GM19372 (cell line): Measurements from ENCODE around the gene CMTM2.

ENCODE experiments used
- ATAC-seq: cut with Tn5 transposase; IDR thresholded peaks from one replicate; pipeline ENCODE4 v1.9.1; 2021; ENCODE audit warnings: mild to moderate bottlenecking, low read depth, moderate library complexity; ENCODE audit not compliant: unreplicated experiment

CMTM2 gene

DNA sequence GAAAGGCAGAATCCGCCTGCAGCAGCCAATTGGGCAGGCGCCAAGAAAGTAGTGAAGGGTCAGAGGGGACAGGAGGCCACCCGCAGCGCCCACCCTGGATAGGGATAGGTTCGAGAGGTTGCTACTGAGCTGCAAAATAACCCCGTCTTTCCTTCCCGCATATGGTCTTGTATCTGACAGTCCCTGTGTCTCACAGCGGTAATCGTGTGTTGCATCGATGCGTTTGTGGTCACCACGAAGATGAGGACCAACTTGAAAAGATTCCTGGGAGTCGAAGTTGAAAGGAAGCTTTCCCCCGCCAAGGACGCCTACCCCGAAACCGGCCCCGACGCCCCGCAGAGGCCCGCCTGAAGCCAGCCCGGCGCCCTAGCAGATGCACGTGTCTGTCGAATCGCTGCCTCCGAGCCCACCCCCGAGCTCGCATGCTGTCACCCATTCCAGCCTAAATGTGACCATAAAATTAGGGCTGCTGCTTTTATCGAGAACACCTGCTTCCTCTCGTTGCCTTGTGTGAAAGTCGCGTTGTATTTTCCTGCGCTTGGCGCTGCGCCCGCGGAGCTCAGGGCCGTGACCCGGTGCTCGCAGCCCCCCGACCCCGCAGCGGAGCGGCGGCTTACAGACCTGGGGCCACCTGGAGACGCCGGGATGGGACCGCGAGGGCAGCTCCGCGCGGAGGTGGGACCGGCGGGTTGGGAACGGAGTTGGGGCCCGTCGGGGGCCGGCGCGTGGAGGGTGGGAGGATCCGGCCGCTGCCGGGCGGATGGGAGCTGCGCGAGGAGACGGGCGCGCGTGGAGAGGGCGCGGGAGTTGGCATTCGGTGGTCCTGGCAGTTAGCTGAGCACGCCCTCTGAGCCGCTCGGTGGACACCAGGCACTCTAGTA lies at the start of gene CMTM2:
CMTM2 (plus strand) TSS at position 813 of the 881 bp plus-strand sequence. CDS start 145 bp downstream, outside the sequence.
- no peak for ATAC-seq

- no peak for ATAC-seq
These were observed 49.8 kb upstream of the CMTM2 start for GRCh38 chr16:66529475-66529874.

DNA sequence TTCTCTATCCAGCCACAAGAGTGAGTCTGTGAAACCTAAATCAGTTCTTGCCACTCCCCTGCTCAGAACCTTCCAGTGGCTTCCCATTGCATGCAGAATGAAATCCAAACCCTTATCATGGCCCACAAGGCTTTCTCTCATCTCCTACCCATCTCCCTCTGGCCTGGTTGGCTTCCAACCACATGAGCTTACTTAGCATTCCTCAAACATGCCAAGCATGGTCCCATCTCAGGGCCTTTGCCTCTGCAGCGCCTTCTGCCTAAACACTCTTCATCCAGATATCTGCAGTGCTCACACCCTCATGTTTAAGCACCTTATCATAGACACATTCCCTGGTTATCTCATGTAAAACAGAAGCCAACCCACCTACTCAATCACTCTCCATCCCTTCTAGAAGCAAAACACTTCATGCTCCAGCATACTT lies 44.9 kb upstream of the CMTM2 start:
- no peak for ATAC-seq

GRCh38 chr16:66536525-66536924 lies 42.7 kb upstream of the CMTM2 start:
- no peak for ATAC-seq

- ATAC-seq: no peak
These were observed 42.0 kb upstream of the CMTM2 start for GRCh38 chr16:66537236-66537635.

GRCh38 chr16:66538910-66539309 lies 40.4 kb upstream of the CMTM2 start:
- ATAC-seq: no peak

GRCh38 chr16:66539623-66540469 lies 39.4 kb upstream of the CMTM2 start:
- ATAC-seq: peak; percentile 70

DNA sequence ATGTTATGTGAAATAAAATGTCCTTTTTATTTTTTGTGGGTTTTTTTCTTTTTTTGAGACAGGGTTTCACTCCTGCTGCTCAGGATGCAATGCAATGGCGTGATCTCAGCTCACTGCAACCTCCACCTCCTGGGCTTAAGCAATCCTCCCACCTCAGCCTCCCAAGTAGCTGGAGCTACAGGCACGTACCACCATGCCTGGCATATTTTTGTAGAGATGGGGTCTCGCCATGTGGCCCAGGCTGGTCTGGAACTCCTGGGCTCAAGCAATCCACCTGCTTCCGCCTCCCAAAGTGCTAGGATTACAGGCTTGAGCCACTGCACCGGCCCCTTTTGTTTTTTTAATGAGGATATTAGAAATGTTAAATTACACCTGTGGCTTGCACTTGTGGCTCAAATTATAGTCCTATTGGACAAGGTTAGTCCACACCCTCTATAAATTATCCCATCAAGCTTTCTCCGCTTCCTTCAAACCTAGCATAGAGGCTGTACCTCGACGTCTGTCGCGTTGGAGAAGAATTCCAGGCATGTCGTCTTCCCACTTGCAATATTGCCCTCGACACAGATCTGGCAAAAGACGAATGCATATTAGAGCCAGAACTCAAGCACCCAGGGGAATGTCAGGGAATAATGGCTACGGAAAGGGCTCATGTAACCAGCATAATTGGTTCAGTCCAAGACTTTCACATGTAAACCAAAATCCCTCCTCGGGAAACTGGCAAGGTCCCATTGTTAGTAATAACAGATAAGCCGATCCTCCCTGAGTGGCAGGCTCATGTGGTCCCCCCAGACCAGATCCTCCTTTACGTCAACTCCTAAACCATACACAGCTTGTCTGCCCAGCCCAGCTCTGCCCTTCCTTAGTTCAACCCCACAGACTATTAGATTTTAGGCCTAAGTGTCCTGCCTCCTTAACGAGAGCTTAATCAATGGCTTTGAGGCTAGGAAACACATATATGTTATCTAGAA lies 37.6 kb upstream of the CMTM2 start:
- no peak for ATAC-seq

DNA sequence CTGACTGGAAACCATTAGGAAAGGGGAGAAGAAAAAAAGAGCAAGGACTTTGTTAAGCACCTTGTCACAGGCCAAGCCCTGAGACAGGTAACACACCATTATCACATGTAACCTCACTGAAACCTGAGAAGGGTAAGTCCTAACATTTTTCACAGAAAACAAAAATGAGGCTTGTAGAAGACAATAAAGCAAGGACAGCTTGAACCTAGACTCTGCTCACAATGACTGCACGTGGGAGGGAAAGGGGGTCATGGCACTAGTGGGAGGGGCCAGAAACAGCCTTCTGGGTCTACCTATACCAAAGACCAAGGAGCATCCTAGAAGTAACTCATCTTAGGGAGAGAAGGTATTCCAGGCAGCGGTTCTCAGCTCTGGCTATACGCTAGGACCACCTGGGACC lies 36.9 kb upstream of the CMTM2 start:
- ATAC-seq: no peak

- ATAC-seq: no peak
These were observed 35.7 kb upstream of the CMTM2 start for GRCh38 chr16:66543541-66543940.

DNA sequence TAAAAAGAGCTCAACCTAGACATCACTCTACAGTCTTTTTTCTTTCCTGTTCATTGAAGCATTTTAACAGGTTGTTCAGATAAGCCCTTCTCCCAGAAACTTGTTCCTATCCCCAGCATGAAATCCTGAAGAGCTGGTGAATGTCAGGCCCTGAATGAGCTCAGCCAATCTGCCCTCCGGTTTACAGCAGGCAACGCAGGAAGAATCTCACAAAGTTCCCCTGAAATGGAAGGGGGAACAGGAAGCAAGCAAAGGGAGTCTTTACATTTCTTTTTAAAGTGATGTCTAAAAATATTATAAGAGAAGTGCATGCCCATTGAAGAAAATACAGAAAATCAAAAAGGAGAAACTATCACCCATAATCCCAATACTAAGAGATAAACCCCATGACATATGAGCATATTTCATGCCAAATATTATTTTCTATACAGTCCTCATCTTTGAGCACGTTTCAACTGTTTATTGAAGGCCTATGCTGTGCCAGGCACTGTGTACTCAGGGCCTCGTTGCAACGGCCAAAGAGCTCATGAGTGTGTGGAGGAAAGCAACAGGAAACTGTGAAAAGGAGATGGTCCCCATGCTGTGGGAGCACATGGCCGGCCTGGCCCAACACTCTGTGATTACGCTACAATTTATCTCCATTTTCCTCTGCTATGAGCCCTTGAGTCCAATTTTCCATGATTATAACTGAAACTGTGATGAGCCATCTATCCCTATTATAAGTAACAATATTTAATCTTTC lies 35.1 kb upstream of the CMTM2 start:
- no peak for ATAC-seq

DNA sequence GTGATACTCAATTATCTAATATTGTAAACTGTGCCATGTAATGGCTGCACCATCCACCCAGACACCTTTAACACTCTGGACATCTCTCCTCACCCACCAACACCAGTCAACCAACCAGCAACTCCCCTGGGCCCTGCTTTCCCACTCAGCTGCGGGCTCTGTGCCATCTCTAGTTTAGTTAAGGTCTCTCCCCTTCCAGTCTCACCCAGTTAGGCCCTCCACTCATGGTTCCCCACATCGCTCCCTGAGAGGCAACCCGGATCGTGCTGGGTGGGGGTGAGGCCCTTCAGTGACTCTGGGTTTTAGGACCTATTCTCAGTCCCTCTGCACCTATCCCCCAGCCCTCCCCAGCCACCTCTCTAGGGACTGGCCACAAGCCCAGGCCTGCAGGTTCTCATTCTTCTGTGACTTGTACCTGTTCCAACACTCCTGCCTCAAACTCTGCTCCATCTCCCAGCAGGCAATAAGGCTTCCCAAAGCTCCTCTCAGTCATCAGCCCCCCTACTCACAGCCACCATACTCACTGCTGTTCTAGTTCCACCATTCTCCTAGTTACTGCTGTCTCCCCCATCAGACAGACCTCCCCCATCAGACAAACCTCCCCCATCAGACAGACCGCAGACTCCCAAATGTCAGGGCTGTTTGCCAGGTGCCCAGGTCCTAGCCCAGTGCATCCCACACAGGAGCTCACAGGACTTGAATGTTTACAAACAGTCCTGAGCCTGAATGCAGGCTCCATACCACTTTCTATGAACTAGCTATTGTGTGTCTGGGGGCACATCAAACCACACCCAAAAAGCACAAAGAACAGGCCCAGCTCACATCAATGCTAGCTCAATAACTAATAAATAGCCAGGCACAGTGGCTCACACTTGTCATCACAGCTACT lies 31.9 kb upstream of the CMTM2 start:
- no peak for ATAC-seq

DNA sequence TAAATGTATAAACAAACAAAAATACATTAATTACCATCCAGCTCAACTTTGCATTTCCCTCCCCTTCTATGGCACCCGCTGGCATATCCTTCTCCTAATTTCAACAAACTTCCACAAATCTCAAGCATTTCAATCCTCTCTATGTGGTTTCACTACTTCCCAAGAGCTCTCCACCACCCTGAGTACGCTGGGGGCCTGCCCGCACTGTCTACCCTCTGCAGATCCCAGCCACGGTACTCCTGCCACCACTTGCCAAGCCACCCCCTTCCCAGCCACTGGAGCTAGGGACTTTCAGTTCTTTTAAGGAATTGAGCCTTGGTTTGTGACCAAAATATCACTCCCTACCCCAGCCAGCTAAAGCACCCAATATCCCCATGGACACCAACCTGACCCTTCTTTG lies 31.2 kb upstream of the CMTM2 start:
- ATAC-seq: no peak

DNA sequence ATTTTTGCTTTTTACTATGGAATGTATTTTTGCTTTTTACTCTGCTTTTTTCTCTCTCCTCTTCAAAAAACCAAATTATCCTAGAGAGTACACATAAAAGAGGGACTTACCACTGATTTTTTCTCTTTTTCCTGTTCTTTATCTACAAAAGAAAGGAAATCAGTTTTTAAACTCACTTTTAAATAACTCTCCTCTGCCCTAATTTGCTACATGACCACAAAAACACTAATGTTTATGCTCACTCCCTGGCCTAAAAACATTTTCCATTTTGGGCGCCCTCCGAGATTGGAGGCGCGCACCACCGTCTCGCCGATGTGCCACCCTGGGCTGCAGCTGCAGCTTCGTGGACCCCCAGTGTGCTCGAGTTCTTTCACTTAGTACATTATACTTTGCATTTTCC lies 30.4 kb upstream of the CMTM2 start:
- ATAC-seq: no peak

GRCh38 chr16:66549284-66550131 lies 29.8 kb upstream of the CMTM2 start, which contains the start of gene TK2:
Gene TK2 (minus strand): TSS chr16:66550122. CDS start chr16:66550061, 61 bp downstream.
- no peak for ATAC-seq

- ATAC-seq: no peak
These were observed 27.9 kb upstream of the CMTM2 start for GRCh38 chr16:66551348-66551759.

- ATAC-seq: no peak
These were observed 27.4 kb upstream of the CMTM2 start for GRCh38 chr16:66551788-66552285.
